ENCODE data around the gene TRERF1.

- TF ChIP-seq CTCF (IDR thresholded peaks at IDR 0.05) (no peak), MLX (CRISPR knock-in tag; IDR thresholded peaks at IDR 0.05) (no peak), EMX1 (CRISPR knock-in tag; IDR thresholded peaks at IDR 0.05) (no peak), NR3C1 (CRISPR knock-in tag; conservative IDR thresholded peaks at IDR 0.05; ENCODE audit: low read depth) (no peak), MYBL2 (CRISPR knock-in tag; IDR thresholded peaks at IDR 0.05) (no peak)
- TF ChIP-seq, protein P1, sequence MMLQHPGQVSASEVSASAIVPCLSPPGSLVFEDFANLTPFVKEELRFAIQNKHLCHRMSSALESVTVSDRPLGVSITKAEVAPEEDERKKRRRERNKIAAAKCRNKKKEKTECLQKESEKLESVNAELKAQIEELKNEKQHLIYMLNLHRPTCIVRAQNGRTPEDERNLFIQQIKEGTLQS (CRISPR knock-in tag; conservative IDR thresholded peaks at IDR 0.05): no peak
- TF ChIP-seq, protein P2, sequence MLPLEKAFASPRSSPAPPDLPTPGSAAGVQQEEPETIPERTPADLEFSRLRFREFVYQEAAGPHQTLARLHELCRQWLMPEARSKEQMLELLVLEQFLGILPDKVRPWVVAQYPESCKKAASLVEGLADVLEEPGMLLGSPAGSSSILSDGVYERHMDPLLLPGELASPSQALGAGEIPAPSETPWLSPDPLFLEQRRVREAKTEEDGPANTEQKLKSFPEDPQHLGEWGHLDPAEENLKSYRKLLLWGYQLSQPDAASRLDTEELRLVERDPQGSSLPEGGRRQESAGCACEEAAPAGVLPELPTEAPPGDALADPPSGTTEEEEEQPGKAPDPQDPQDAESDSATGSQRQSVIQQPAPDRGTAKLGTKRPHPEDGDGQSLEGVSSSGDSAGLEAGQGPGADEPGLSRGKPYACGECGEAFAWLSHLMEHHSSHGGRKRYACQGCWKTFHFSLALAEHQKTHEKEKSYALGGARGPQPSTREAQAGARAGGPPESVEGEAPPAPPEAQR (CRISPR knock-in tag; IDR thresholded peaks at IDR 0.05): no peak
- TF ChIP-seq, protein P3, sequence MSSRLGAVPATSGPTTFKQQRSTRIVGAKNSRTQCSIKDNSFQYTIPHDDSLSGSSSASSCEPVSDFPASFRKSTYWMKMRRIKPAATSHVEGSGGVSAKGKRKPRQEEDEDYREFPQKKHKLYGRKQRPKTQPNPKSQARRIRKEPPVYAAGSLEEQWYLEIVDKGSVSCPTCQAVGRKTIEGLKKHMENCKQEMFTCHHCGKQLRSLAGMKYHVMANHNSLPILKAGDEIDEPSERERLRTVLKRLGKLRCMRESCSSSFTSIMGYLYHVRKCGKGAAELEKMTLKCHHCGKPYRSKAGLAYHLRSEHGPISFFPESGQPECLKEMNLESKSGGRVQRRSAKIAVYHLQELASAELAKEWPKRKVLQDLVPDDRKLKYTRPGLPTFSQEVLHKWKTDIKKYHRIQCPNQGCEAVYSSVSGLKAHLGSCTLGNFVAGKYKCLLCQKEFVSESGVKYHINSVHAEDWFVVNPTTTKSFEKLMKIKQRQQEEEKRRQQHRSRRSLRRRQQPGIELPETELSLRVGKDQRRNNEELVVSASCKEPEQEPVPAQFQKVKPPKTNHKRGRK (CRISPR knock-in tag; IDR thresholded peaks at IDR 0.05; ENCODE audit: borderline replicate concordance): no peak
These were observed 111.2 kb downstream of the TRERF1 start for GRCh38 chr6:42340511-42340910.

Measured in WTC11 (cell line).